K562 (cell line): ENCODE data around the gene PYGL. TPM values are rescaled to one million over a fixed set of nuclear protein-coding genes. Genes with fewer than 3 reads are reported as not detected.

Source experiments
- ATAC-seq: fragments of 200-7000 bp; cut with Tn5 transposase; 3 replicates; pipeline ENCODE4 v1.9.1; 2020; ENCODE audit warnings: moderate library complexity
- BruUV-seq: library from RNA; stranded (reverse); fragments of 400-500 nt; replicated peaks from 2 replicates; lab custom pipeline; 2021; lab: Mats Ljungman, UMichigan
- CTCF ChIA-PET: fragments of 300-600 bp; formaldehyde crosslinking; extraction: SDS; loops from one replicate; lab custom pipeline; 2021; ENCODE audit warnings: low intra/inter-chr PET ratio; lab: Yijun Ruan, JAX
- POLR2A ChIA-PET: fragments of 300-600, 350-650 bp; sonication (Branson Sonifier 250); formaldehyde crosslinking; extraction: SDS; loops from one replicate; lab custom pipeline; 2021; ENCODE audit warnings: antibody characterized with exemption, inconsistent platforms; lab: Yijun Ruan, JAX
- DNase-seq, 4 experiments: peaks; one replicate each; pipeline versions ENCODE4 v3.0.0 to v3.0.0-alpha.2; 2011 to 2018; ENCODE audit warnings: low spot score in 3 of 4, mixed read lengths in 3 of 4; ENCODE audit errors: extremely low read depth in 1 of 4
- FAIRE-seq: peaks from 2 replicates; lab custom pipeline; 2011; peaks lifted over from hg19 to GRCh38; lab: Jason Lieb, UNC
- H2AFZ ChIP-seq: 2 replicates; pipeline ENCODE4 v1.6.0; 2011; ENCODE audit warnings: low read depth, low read length, control low read depth, inconsistent platforms
- H3K27ac ChIP-seq: fragments of 200-600 bp; 3 replicates; pipeline ENCODE4 v1.8.0; 2011; ENCODE audit warnings: low read depth, mild to moderate bottlenecking, control low read depth, inconsistent platforms, low read length, moderate library complexity, mixed read lengths; ENCODE audit errors: extremely low read depth
- H3K27me3 ChIP-seq, 2 experiments: fragments of 300-600 bp in 1 of 2; 2 replicates in 1 of 2; 3 replicates in 1 of 2; pipeline versions ENCODE4 v1.6.0 to v1.8.0; 2011; ENCODE audit warnings: inconsistent platforms in 2 of 2, low read length in 2 of 2, mild to moderate bottlenecking in 1 of 2, mixed read lengths in 1 of 2, moderate library complexity in 1 of 2; ENCODE audit not compliant: control insufficient read depth in 2 of 2, insufficient read depth in 2 of 2
- H3K36me3 ChIP-seq: fragments of 300-600 bp; 3 replicates; pipeline ENCODE4 v1.8.0; 2011; ENCODE audit warnings: mild to moderate bottlenecking, low read length, inconsistent platforms; ENCODE audit not compliant: control insufficient read depth, insufficient read depth
- H3K4me1 ChIP-seq, 2 experiments: fragments of 200-600 bp in 1 of 2; replicated peaks in 1 of 2; 2 replicates in 1 of 2; 3 replicates in 1 of 2; pipeline versions ENCODE4 v1.5.1 to v1.8.0; 2011; ENCODE audit warnings: inconsistent platforms in 2 of 2, low read length in 2 of 2, mild to moderate bottlenecking in 1 of 2, mixed read lengths in 1 of 2, moderate library complexity in 1 of 2; ENCODE audit not compliant: control insufficient read depth in 2 of 2, insufficient read depth in 2 of 2
- H3K4me2 ChIP-seq: 2 replicates; pipeline ENCODE4 v1.6.1; 2011; ENCODE audit warnings: low read length, control low read depth, inconsistent platforms, mixed read lengths; ENCODE audit not compliant: insufficient read depth
- H3K4me3 ChIP-seq: fragments of 200-600 bp; sonication (generic), shearing (Covaris generic); 2 replicates; pipeline ENCODE4 v1.5.1; 2016; ENCODE audit warnings: control low read depth, inconsistent platforms
- H3K79me2 ChIP-seq: fragments of 200-600 bp; 3 replicates; pipeline ENCODE4 v1.8.0; 2011; ENCODE audit warnings: low read length, inconsistent platforms; ENCODE audit not compliant: control insufficient read depth, insufficient read depth
- H3K9ac ChIP-seq, 2 experiments: 2 replicates each; pipeline versions ENCODE4 v1.6.0 to v1.6.1; 2011; ENCODE audit warnings: low read depth in 2 of 2, low read length in 2 of 2, control low read depth in 1 of 2, inconsistent platforms in 1 of 2, mild to moderate bottlenecking in 1 of 2, mixed read lengths in 1 of 2; ENCODE audit not compliant: insufficient read depth in 1 of 2
- H3K9me1 ChIP-seq: one replicate; pipeline ENCODE4 v1.6.0; 2011; ENCODE audit warnings: inconsistent platforms, mild to moderate bottlenecking, low read length, moderate library complexity; ENCODE audit not compliant: control insufficient read depth, insufficient read depth
- H3K9me3 ChIP-seq: replicated peaks from 2 replicates; pipeline ENCODE4 v1.5.1; 2011; ENCODE audit warnings: low read depth, low read length, inconsistent platforms; ENCODE audit not compliant: control insufficient read depth, insufficient read depth
- H4K20me1 ChIP-seq: replicated peaks from 2 replicates; pipeline ENCODE4 v1.6.1; 2011; ENCODE audit warnings: low read length, inconsistent platforms, mixed read lengths; ENCODE audit not compliant: control insufficient read depth, insufficient read depth
- CXXC5 ChIP-seq: fragments of 250-450 bp; sonication (Bioruptor Pico); IDR thresholded peaks from 2 replicates; pipeline ENCODE4 v1.8.0; 2022; ENCODE audit warnings: inconsistent platforms, mild to moderate bottlenecking, moderate library complexity
- EGR1 ChIP-seq: fragments of 450-650 bp; conservative IDR thresholded peaks from 2 replicates; pipeline ENCODE4 v1.6.1; 2017; ENCODE audit warnings: mild to moderate bottlenecking
- IRF9 ChIP-seq: fragments of 450-650 bp; IDR thresholded peaks from 2 replicates; pipeline ENCODE4 v1.6.1; 2016; ENCODE audit warnings: missing biosample characterization, missing genetic modification characterization
- MAFG ChIP-seq: fragments of 450-650 bp; conservative IDR thresholded peaks from 2 replicates; pipeline ENCODE4 v1.6.1; 2016; ENCODE audit warnings: missing genetic modification characterization, missing compliant biosample characterization
- NR1H2 ChIP-seq: sonication (generic); formaldehyde crosslinking; IDR thresholded peaks from 2 replicates; pipeline ENCODE4 v1.4.0; 2020; ENCODE audit warnings: mild to moderate bottlenecking, missing genetic modification reagents
- SRSF1 ChIP-seq: fragments of 200-400 bp; formaldehyde crosslinking; IDR thresholded peaks from 2 replicates; pipeline ENCODE4 v1.6.1; 2017; ENCODE audit warnings: mild to moderate bottlenecking, low read depth, low read length, moderate library complexity
- TRIM25 ChIP-seq: fragments of 450-650 bp; IDR thresholded peaks from 2 replicates; pipeline ENCODE4 v1.7.0; 2016; ENCODE audit warnings: borderline replicate concordance
- ZBTB11 ChIP-seq, 3 experiments: fragments of 200-800 bp in 1 of 3; fragments of 250-450 bp in 1 of 3; fragments of 450-650 bp in 1 of 3; sonication (Bioruptor Pico) in 1 of 3; sonication (Bioruptor generic) in 1 of 3; formaldehyde crosslinking in 1 of 3; IDR thresholded peaks; 2 replicates each; pipeline versions ENCODE4 v1.6.1 to v1.8.0; 2016 to 2022; ENCODE audit warnings: mild to moderate bottlenecking in 2 of 3, missing genetic modification characterization in 2 of 3, missing compliant biosample characterization in 1 of 3, moderate library complexity in 1 of 3
- WGBS: fragments of 100-300 bp; shearing (Covaris generic); methylation state at CpG from one replicate; pipeline ENCODE4 v1.1.6; 2016; ENCODE audit warnings: low coverage, mixed read lengths; ENCODE audit not compliant: insufficient coverage; ENCODE audit errors: missing lambda C conversion rate; 5-methylcytosine and 5-hydroxymethylcytosine counted together
- in situ Hi-C: fragments of 300-500 bp; cut with MboI; formaldehyde crosslinking; loops from 4 replicates; pipeline ENCODE4 v1.15.0; 2018; ENCODE audit warnings: inconsistent platforms, mixed read lengths
- intact Hi-C: fragments of 100-400 bp; cut with micrococcal nuclease; formaldehyde crosslinking; loops from 2 replicates; pipeline ENCODE4 v1.14.2; 2022
- polyA plus RNA-seq, 8 experiments: library from polyadenylated mRNA; depleted of rRNA in 4 of 8; stranded (reverse) in 5 of 8; unstranded in 3 of 8; fragments of >200 nt; fragmentation: Nextera tagmentation in 2 of 8; fragmentation: Illumina TruSeq in 1 of 8; extraction: Ambion mirVana in 2 of 8; extraction: Trizol in 1 of 8; gene quantifications; 2 replicates each; pipeline versions ENCODE4 v1.2.1 to v1.2.3, GENCODE V29; 2011 to 2014; ENCODE audit warnings: inconsistent platforms in 1 of 8, missing spikeins in 1 of 8
- total RNA-seq, 7 experiments: library from RNA; depleted of rRNA in 6 of 7; stranded (reverse); fragments of >200 nt in 6 of 7; fragmentation: Illumina TruSeq in 2 of 7; extraction: Trizol in 2 of 7; gene quantifications; 2 replicates each; pipeline versions ENCODE4 v1.2.1 to v1.2.3, GENCODE V29; 2011 to 2021; ENCODE audit warnings: low replicate concordance in 1 of 7

PYGL gene
- total and polyA plus RNA-seq, 9 of the 15 experiments (the other 6 are each of a cell fraction or from before 2014, with no cell fraction given) = 3.5 to 17.9 (median 13.1) TPM

- no peak for TF ChIP-seq TRIM25
- 0 out of 2 replicates have a peak, but pooled peaks have one; percentile 6 for TF ChIP-seq CXXC5
- no peak for TF ChIP-seq EGR1
- TF ChIP-seq MAFG (tag) = peak; percentile 39; the same call in 1 of the 2 replicates
- TF ChIP-seq SRSF1 = no peak
- TF ChIP-seq NR1H2 = no peak
Measured at GRCh38 chr14:50944647-50945413, 547 bp upstream of the PYGL start (continued).

- in situ Hi-C loops = no loop called here
- WGBS = 4% methylated on average over 25 of the region's 26 CpGs
- ATAC-seq = peak; percentile 71
- H3K9me1 ChIP-seq = no peaks in the 10 kb centered on the region
- H3K4me1 ChIP-seq = peaks cover 0 to 18% of the 10 kb centered on the region in 2 experiments; a peak in 3 of 5 replicates
- H4K20me1 ChIP-seq = no peaks in the 10 kb centered on the region
- peak overlapping the region; percentile 67 for H3K4me3 ChIP-seq
- H3K4me2 ChIP-seq = peak overlapping the region; percentile 79
- H3K27ac ChIP-seq = peak overlapping the region; percentile 64
- peak overlapping the region; percentile 88 for H2AFZ ChIP-seq
- ChIA-PET POLR2A (interaction anchor here (0.6 to 1.2 kb wide), 3 partner anchors 11 to 614 kb away, joined by 3 to 4 read pairs (median 4); no protein-coding TSS in a partner anchor), CTCF (no interaction called here)
- intact Hi-C loops = no loop called here
- peaks cover 16% of the 10 kb centered on the region; the same call in 2 of the 3 replicates for H3K79me2 ChIP-seq
- no peak for FAIRE-seq
- no peaks in the 10 kb centered on the region for H3K9me3 ChIP-seq
- peaks cover 9% of the 10 kb centered on the region; the same call in 2 of the 3 replicates for H3K36me3 ChIP-seq
- H3K9ac ChIP-seq = peak overlapping the region; percentile 79 to 96
- DNase-seq = peak; percentile 21 to 54 (median 40)
- BruUV-seq = TSS peak; percentile 48
- H3K27me3 ChIP-seq = no peaks in the 10 kb centered on the region
- 0 out of 6 replicates have a peak, but pooled peaks of 1 of the 3 experiments have one; percentile 18 for TF ChIP-seq ZBTB11 (CRISPR knock-in tag; IDR thresholded peaks at IDR 0.05)
- TF ChIP-seq IRF9 (tag) = no peak
Measured at GRCh38 chr14:50943261-50943942, 881 bp downstream of the PYGL start.
